ENCODE data around the gene CYP19A1.
"Not testable (repeated sequence)": the region's sequence is repeated elsewhere in the genome, so short reads cannot be mapped to it uniquely, and the experiment has no call there.

CYP19A1 gene

DNA sequence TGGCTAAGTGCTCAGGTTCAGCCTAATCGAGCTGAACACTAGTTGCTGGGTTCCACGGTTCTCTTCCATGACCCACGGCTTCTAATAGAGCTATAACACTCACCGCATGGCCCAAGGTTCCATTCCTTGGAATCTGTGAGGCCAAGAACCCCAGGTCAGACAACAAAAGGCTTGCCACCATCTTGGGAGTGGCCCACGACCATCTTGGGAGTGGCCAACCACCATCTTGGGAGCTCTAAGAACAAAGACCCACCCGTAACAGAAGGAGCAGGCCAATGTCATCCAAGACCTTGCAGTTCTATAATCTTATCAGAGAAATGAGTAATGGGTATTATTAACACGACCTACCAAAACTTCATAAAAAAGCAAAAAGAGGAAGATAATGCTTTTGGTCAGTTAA lies 77.3 kb downstream of the CYP19A1 start:
- 54 to 75% methylated on average over 3 to 5 of the region's 7 CpGs for WGBS, 2 experiments (ENCODE audit: insufficient coverage in 2 of 2)

GRCh38 chr15:51260202-51260601 lies 78.2 kb downstream of the CYP19A1 start:
- WGBS, 2 experiments (ENCODE audit: insufficient coverage in 2 of 2), result 77 to 87% methylated on average over 4 of the region's 4 CpGs
- no peak overlapping the region for H3K27ac ChIP-seq (ENCODE audit: low read depth, low read length, severe bottlenecking)
- H3K4me1 ChIP-seq (ENCODE audit: control insufficient read depth, insufficient read depth, low read length, poor library complexity, severe bottlenecking), result no peaks in the 10 kb centered on the region
- no peak overlapping the region for H3K4me3 ChIP-seq (ENCODE audit: extremely low read depth, insufficient read depth, low read length, poor library complexity, severe bottlenecking)
- H3K36me3 ChIP-seq (ENCODE audit: control insufficient read depth, insufficient read depth, low read length), result no peaks in the 10 kb centered on the region
- H3K9me3 ChIP-seq (ENCODE audit: control insufficient read depth, low read length), result peaks cover 9% of the 10 kb centered on the region

More for the DNA sequence above, 77.3 kb downstream of the CYP19A1 start:
- H3K27ac ChIP-seq (ENCODE audit: low read depth, low read length, severe bottlenecking); H3K4me3 ChIP-seq (ENCODE audit: extremely low read depth, insufficient read depth, low read length, poor library complexity, severe bottlenecking); H3K9me3 ChIP-seq (ENCODE audit: control insufficient read depth, low read length); H3K36me3 ChIP-seq (ENCODE audit: control insufficient read depth, insufficient read depth, low read length); H3K4me1 ChIP-seq (ENCODE audit: control insufficient read depth, insufficient read depth, low read length, poor library complexity, severe bottlenecking): not testable (repeated sequence)

DNA sequence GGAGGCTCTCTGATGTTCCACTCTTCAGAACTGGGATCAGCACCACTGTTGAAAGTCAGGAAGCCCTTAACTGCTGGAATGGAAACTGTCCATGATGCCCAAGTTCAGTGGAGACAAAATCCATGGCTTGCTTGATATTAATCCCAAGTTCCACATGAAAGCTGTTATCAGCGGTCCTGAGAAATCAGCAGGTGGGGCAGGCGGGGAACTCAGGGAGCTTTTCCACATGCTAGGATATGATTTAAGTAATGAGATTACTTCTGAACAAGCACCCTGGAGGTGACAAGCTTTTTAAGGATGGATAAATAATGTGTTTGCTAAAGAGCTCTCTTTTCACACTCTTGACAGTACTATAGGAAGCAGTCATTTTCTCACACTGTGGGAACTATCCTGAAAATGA lies 82.9 kb downstream of the CYP19A1 start:
- Histone ChIP-seq H3K27ac (ENCODE audit: low read depth, low read length, severe bottlenecking) (no peak overlapping the region), H3K36me3 (ENCODE audit: control insufficient read depth, insufficient read depth, low read length) (no peaks in the 10 kb centered on the region), H3K4me1 (ENCODE audit: control insufficient read depth, insufficient read depth, low read length, poor library complexity, severe bottlenecking) (peaks cover 7% of the 10 kb centered on the region), H3K4me3 (ENCODE audit: extremely low read depth, insufficient read depth, low read length, poor library complexity, severe bottlenecking) (no peak overlapping the region), H3K9me3 (ENCODE audit: control insufficient read depth, low read length) (no peaks in the 10 kb centered on the region)
- WGBS, 2 experiments (ENCODE audit: insufficient coverage in 2 of 2), result 84 to 90% methylated on average over 2 of the region's 2 CpGs

DNA sequence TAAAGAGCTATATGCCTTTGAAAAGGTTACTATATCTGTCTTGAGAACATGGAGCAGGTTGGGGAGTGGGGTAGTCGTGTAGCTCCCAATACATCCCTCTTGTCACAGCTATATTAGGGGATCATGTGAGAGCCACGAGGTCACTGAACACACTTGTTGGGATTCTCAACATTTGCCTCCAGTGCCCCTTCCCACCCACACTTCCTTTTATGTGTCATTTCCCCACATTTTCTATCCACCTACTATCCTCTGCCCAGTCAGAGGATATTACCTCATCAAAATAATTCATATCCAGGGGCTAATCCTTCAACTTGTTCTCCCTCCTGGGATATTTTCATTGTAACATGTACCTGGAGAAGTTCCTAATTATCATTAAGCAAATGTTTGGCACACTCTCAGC lies 85.0 kb downstream of the CYP19A1 start:
- WGBS, 2 experiments (ENCODE audit: insufficient coverage in 2 of 2), result 100% methylated on average over 1 to 2 of the region's 2 CpGs
- Histone ChIP-seq H3K27ac (ENCODE audit: low read depth, low read length, severe bottlenecking) (no peak overlapping the region), H3K4me3 (ENCODE audit: extremely low read depth, insufficient read depth, low read length, poor library complexity, severe bottlenecking) (no peak overlapping the region)

GRCh38 chr15:51252671-51253070 lies 85.7 kb downstream of the CYP19A1 start:
- WGBS, 2 experiments (ENCODE audit: insufficient coverage in 2 of 2), result 86 to 100% methylated on average over 1 to 2 of the region's 3 CpGs
- Histone ChIP-seq H3K27ac (ENCODE audit: low read depth, low read length, severe bottlenecking) (no peak overlapping the region), H3K9me3 (ENCODE audit: control insufficient read depth, low read length) (no peaks in the 10 kb centered on the region), H3K4me3 (ENCODE audit: extremely low read depth, insufficient read depth, low read length, poor library complexity, severe bottlenecking) (no peak overlapping the region), H3K4me1 (ENCODE audit: control insufficient read depth, insufficient read depth, low read length, poor library complexity, severe bottlenecking) (peaks cover 7% of the 10 kb centered on the region), H3K36me3 (ENCODE audit: control insufficient read depth, insufficient read depth, low read length) (no peaks in the 10 kb centered on the region)

More for the DNA sequence above, 85.0 kb downstream of the CYP19A1 start:
- Histone ChIP-seq H3K9me3 (ENCODE audit: control insufficient read depth, low read length) (no peaks in the 10 kb centered on the region), H3K4me1 (ENCODE audit: control insufficient read depth, insufficient read depth, low read length, poor library complexity, severe bottlenecking) (peaks cover 7% of the 10 kb centered on the region), H3K36me3 (ENCODE audit: control insufficient read depth, insufficient read depth, low read length) (no peaks in the 10 kb centered on the region)

DNA sequence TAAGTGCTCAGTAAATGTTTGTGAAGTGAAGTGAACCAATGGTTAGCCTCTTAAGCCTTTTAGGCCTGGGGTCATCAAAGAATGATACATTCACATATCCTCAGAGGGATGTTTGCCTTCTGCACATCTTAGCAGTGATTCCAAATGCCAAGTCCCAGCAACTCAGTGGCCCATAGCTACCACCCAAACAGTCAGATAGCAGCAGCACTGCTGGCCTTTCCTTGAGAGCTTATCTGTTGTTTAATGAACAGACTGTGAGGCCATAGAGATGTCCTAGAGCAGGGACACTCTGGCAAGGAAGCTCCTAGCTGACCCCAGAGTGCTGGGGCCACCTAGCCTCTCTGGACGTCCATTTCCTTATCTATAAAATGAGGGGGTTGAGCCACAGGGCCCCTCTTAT lies 86.8 kb downstream of the CYP19A1 start:
- Histone ChIP-seq H3K9me3 (ENCODE audit: control insufficient read depth, low read length) (no peaks in the 10 kb centered on the region), H3K4me3 (ENCODE audit: extremely low read depth, insufficient read depth, low read length, poor library complexity, severe bottlenecking) (no peak overlapping the region), H3K4me1 (ENCODE audit: control insufficient read depth, insufficient read depth, low read length, poor library complexity, severe bottlenecking) (peaks cover 7% of the 10 kb centered on the region), H3K27ac (ENCODE audit: low read depth, low read length, severe bottlenecking) (no peak overlapping the region), H3K36me3 (ENCODE audit: control insufficient read depth, insufficient read depth, low read length) (no peaks in the 10 kb centered on the region)
- 43% methylated on average over 1 of the region's 1 CpG; no CpG with 5 or more reads in 1 of the 2 experiments for WGBS, 2 experiments (ENCODE audit: insufficient coverage in 2 of 2)

DNA sequence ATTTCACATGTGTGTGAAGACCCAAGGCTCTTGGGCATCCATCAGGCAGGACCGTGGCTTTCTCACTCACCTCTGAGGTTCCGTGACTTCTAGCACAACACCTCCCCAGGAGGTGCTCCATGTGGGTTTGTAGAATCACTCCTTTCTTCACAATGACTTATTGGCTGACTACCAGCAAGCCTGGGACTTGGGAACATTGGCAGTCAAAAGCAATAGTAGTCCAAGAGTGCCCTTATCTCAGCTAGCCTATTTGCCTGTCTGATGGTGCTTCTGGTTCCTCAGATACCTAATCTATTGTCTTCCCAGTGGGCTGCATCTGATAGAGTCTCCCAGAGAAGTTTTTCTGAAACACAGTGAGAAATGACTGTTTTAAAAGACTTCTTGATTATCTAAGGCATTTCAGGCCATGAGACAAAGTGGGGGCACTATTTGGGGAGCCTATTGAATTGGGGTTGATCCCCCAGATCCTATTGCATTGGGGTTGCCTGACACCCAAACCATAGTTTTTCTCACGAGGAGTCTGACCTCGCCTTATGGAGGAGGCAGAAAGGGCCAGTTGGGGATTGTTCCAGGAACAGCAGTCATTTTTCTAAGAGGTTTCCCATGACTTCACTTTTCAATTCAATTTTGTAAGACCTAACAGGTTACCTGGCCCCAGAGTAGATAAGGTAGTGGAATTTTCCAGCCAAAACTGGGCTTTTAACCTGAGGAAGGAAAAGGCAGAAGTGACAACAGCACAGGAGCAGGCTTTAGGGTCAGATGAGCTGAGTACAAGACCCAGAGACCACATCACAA lies 88.0 kb downstream of the CYP19A1 start:
- WGBS, 2 experiments (ENCODE audit: insufficient coverage in 2 of 2), result 80 to 88% methylated on average over 2 to 4 of the region's 4 CpGs
- no peaks in the 10 kb centered on the region for H3K36me3 ChIP-seq (ENCODE audit: control insufficient read depth, insufficient read depth, low read length)
- H3K27ac ChIP-seq (ENCODE audit: low read depth, low read length, severe bottlenecking), result no peak overlapping the region

GRCh38 chr15:51245628-51246027 lies 92.8 kb downstream of the CYP19A1 start:
- Histone ChIP-seq H3K4me3 (ENCODE audit: extremely low read depth, insufficient read depth, low read length, poor library complexity, severe bottlenecking) (no peak overlapping the region), H3K27ac (ENCODE audit: low read depth, low read length, severe bottlenecking) (no peak overlapping the region), H3K9me3 (ENCODE audit: control insufficient read depth, low read length) (no peaks in the 10 kb centered on the region), H3K36me3 (ENCODE audit: control insufficient read depth, insufficient read depth, low read length) (no peaks in the 10 kb centered on the region), H3K4me1 (ENCODE audit: control insufficient read depth, insufficient read depth, low read length, poor library complexity, severe bottlenecking) (no peaks in the 10 kb centered on the region)
- no CpG with 5 or more reads among the region's 1 CpG for WGBS, 2 experiments (ENCODE audit: insufficient coverage in 2 of 2)

More for the DNA sequence above, 88.0 kb downstream of the CYP19A1 start:
- H3K9me3 ChIP-seq (ENCODE audit: control insufficient read depth, low read length), result no peaks in the 10 kb centered on the region
- peaks cover 7% of the 10 kb centered on the region for H3K4me1 ChIP-seq (ENCODE audit: control insufficient read depth, insufficient read depth, low read length, poor library complexity, severe bottlenecking)
- no peak overlapping the region for H3K4me3 ChIP-seq (ENCODE audit: extremely low read depth, insufficient read depth, low read length, poor library complexity, severe bottlenecking)

DNA sequence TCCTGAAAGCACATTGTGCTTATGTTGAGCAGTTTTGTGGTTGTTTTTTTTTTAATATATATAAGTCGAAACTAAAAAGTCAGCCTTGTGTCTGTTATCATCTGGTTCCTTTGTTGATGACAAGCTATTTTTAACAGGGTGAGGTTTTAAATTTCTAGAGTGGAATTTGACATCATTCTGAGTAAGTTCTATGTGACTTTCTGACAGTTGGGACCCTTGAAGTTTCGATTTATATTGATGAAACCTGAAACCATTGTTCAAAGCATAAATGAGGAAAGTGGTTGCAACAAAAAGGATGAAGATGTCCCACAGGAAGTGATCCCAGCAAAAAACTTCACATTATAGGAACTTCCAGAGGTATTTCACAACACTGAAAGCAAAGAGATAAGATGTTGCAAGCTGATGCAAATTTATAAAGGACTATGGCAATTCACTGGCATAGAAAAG lies 94.0 kb downstream of the CYP19A1 start:
- H3K27ac ChIP-seq (ENCODE audit: low read depth, low read length, severe bottlenecking), result no peak overlapping the region
- WGBS, 2 experiments (ENCODE audit: insufficient coverage in 2 of 2), result 40 to 100% methylated on average over 1 of the region's 2 CpGs
- no peaks in the 10 kb centered on the region for H3K36me3 ChIP-seq (ENCODE audit: control insufficient read depth, insufficient read depth, low read length)
- no peaks in the 10 kb centered on the region for H3K4me1 ChIP-seq (ENCODE audit: control insufficient read depth, insufficient read depth, low read length, poor library complexity, severe bottlenecking)
- no peak overlapping the region for H3K4me3 ChIP-seq (ENCODE audit: extremely low read depth, insufficient read depth, low read length, poor library complexity, severe bottlenecking)
- no peaks in the 10 kb centered on the region for H3K9me3 ChIP-seq (ENCODE audit: control insufficient read depth, low read length)

GRCh38 chr15:51243774-51244173 lies 94.6 kb downstream of the CYP19A1 start:
- H3K27ac ChIP-seq (ENCODE audit: low read depth, low read length, severe bottlenecking), result no peak overlapping the region

DNA sequence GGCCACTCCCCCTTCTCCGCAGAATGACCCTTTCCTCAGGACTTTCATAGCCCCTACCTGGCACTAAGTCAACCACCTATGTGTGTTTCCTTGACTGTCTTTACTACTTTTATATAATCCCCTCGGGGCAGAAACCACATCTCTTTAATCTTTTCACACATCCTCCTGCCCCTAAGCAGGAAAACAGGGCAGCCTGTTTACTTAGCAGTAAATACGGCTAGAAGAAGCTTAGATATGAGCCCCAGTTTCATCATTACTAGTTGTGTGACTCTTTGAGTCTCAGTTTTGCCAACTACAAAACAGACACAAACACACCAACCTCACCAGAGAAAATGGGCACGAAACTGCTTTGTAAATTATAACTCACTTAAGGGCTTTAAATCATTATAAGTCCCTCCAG lies 98.3 kb downstream of the CYP19A1 start:
- H3K4me1 ChIP-seq (ENCODE audit: control insufficient read depth, insufficient read depth, low read length, poor library complexity, severe bottlenecking), result no peaks in the 10 kb centered on the region
- H3K36me3 ChIP-seq (ENCODE audit: control insufficient read depth, insufficient read depth, low read length), result no peaks in the 10 kb centered on the region
- H3K9me3 ChIP-seq (ENCODE audit: control insufficient read depth, low read length), result no peaks in the 10 kb centered on the region
- H3K4me3 ChIP-seq (ENCODE audit: extremely low read depth, insufficient read depth, low read length, poor library complexity, severe bottlenecking), result no peak overlapping the region
- no peak overlapping the region for H3K27ac ChIP-seq (ENCODE audit: low read depth, low read length, severe bottlenecking)
- 80 to 81% methylated on average over 1 to 3 of the region's 4 CpGs for WGBS, 2 experiments (ENCODE audit: insufficient coverage in 2 of 2)

More at GRCh38 chr15:51243774-51244173, 94.6 kb downstream of the CYP19A1 start:
- no peak overlapping the region for H3K4me3 ChIP-seq (ENCODE audit: extremely low read depth, insufficient read depth, low read length, poor library complexity, severe bottlenecking)
- H3K9me3 ChIP-seq (ENCODE audit: control insufficient read depth, low read length), result no peaks in the 10 kb centered on the region
- H3K4me1 ChIP-seq (ENCODE audit: control insufficient read depth, insufficient read depth, low read length, poor library complexity, severe bottlenecking), result no peaks in the 10 kb centered on the region
- no peaks in the 10 kb centered on the region for H3K36me3 ChIP-seq (ENCODE audit: control insufficient read depth, insufficient read depth, low read length)
